ENCODE results near the gene ULK2.
A peak's percentile ranks its signal among the peaks of the same experiment; 100 is the strongest.
"Not testable (repeated sequence)": the region's sequence is repeated elsewhere in the genome, so short reads cannot be mapped to it uniquely, and the experiment has no call there.

Gene ULK2

DNA sequence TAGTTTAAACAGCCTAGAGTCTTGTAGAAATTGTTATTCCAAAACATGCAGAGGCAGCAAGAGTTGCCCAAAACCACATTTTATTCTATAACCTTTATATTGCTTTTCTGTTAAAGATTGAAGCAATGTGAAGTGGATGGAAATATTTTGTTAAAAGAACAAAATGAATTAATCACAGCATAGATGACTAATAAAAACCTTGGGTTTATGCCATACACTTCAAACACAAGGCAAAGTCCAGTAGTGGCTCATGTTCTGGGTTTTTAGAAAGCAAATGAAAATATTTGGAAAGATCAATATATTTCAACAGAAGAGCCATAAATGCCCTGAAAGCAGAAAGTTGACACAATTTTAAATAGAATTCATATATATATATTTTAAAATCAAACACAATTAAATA is 36.7 kb upstream of the ULK2 start:
- TF ChIP-seq, protein P1, sequence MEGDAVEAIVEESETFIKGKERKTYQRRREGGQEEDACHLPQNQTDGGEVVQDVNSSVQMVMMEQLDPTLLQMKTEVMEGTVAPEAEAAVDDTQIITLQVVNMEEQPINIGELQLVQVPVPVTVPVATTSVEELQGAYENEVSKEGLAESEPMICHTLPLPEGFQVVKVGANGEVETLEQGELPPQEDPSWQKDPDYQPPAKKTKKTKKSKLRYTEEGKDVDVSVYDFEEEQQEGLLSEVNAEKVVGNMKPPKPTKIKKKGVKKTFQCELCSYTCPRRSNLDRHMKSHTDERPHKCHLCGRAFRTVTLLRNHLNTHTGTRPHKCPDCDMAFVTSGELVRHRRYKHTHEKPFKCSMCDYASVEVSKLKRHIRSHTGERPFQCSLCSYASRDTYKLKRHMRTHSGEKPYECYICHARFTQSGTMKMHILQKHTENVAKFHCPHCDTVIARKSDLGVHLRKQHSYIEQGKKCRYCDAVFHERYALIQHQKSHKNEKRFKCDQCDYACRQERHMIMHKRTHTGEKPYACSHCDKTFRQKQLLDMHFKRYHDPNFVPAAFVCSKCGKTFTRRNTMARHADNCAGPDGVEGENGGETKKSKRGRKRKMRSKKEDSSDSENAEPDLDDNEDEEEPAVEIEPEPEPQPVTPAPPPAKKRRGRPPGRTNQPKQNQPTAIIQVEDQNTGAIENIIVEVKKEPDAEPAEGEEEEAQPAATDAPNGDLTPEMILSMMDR (IDR thresholded peaks at IDR 0.05; ENCODE audit: low read depth, low read length) = no peak
- no peak overlapping the region for H3K4me3 ChIP-seq (ENCODE audit: low read depth, low read length)
- in situ Hi-C loops (cut with HindIII; ENCODE audit: low sequenced_read_pairs) = no loop called here
- peak; percentile 39 for DNase-seq (ENCODE audit: low read depth, low spot score)

GRCh38 chr17:19900809-19901208 is 33.1 kb upstream of the ULK2 start:
- in situ Hi-C loops (cut with HindIII; ENCODE audit: low sequenced_read_pairs) = no loop called here
- TF ChIP-seq, protein P1 (IDR thresholded peaks at IDR 0.05; ENCODE audit: low read depth, low read length) = no peak
- no peak overlapping the region for H3K4me3 ChIP-seq (ENCODE audit: low read depth, low read length)
- no peak for DNase-seq (ENCODE audit: low read depth, low spot score)

GRCh38 chr17:19897903-19898302 is 30.2 kb upstream of the ULK2 start:
- in situ Hi-C loops (cut with HindIII; ENCODE audit: low sequenced_read_pairs) = no loop called here
- TF ChIP-seq, protein P1 (IDR thresholded peaks at IDR 0.05; ENCODE audit: low read depth, low read length) = no peak
- peak; percentile 68 for DNase-seq (ENCODE audit: low read depth, low spot score)

DNA sequence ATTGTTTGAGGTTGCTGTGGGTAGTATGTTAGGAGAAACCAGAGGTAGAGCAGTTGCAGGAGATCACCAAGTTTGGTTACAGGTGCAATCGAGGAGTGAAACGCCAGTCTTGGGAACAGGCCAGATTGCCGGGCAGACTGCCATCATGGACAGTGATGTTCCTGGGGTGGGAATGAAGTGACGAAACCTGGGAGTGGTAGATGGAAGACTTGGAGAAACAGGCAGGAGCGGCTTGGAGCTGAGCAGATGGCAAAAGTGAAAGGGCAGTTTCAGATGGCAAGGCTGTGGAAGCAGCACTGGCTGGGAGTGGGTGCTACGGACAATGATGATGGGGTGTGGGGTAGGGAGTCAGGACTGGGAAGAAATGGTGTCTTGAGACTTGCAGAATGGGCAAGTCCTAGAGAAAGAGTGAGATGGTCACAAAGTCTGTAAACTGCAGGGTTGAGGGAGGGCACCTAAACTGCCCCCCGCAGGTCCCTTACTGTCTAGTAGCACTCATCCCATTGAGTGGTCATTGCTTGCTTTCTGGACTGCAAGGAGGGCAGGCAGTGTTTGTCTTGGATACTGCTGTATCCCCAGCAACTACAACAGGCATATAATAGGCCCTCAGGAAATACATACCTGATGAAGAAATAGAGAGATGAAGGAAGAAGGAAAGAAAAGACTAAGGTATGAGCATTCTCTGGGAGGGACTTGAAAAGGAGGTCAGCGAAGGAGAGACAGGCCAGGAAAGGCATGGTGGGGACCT is 29.5 kb upstream of the ULK2 start:
- in situ Hi-C loops (cut with HindIII; ENCODE audit: low sequenced_read_pairs) = no loop called here

More at GRCh38 chr17:19897903-19898302, 30.2 kb upstream of the ULK2 start:
- no peak overlapping the region for H3K4me3 ChIP-seq (ENCODE audit: low read depth, low read length)

DNA sequence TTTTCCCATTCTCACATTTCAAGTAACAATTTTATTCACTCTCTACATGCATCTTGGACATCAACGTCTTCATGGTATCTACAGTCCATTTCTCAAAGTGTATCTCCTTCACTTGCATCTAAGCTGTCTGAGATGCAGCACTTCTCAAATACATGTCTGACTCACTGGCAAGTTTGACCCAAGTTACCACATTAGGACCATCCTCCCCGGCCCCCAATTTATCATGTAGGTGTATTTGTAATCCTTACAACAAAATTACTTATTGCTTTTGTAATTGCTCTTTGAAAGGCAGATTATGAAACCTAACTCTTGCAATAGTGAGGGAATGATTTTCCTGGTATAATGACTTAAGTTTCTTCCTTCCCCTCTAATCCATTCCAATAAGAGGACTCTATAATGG is 28.9 kb upstream of the ULK2 start:
- TF ChIP-seq, protein P1 (IDR thresholded peaks at IDR 0.05; ENCODE audit: low read depth, low read length) = no peak
- no peak for DNase-seq (ENCODE audit: low read depth, low spot score)
- no peak overlapping the region for H3K4me3 ChIP-seq (ENCODE audit: low read depth, low read length)
- in situ Hi-C loops (cut with HindIII; ENCODE audit: low sequenced_read_pairs) = no loop called here

More for the DNA sequence above, 29.5 kb upstream of the ULK2 start:
- H3K4me3 ChIP-seq (ENCODE audit: low read depth, low read length) = no peak overlapping the region
- no peak for DNase-seq (ENCODE audit: low read depth, low spot score)
- TF ChIP-seq, protein P1 (IDR thresholded peaks at IDR 0.05; ENCODE audit: low read depth, low read length) = no peak

DNA sequence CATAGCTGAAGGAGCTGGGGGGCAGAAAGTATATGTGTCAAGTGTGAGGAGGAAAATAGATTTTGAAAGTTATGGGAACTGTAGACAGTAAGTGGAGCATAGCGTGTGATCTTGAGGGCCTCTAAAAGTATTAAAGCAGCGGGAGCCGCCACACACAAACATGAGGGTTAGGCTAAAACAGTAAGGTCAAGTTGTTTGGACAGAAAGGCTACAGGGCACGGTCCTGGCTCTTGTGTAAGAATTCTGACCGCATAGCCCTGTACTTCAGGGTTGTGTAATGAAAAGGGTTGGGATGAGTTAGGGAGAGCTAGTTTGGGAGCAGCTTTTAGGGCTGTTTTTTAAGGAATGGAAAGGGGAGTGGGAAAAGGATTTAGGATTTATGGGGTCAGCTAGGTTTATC is 22.8 kb upstream of the ULK2 start:
- DNase-seq (ENCODE audit: low read depth, low spot score); H3K4me3 ChIP-seq (ENCODE audit: low read depth, low read length); in situ Hi-C loops (cut with HindIII; ENCODE audit: low sequenced_read_pairs): not testable (repeated sequence)

DNA sequence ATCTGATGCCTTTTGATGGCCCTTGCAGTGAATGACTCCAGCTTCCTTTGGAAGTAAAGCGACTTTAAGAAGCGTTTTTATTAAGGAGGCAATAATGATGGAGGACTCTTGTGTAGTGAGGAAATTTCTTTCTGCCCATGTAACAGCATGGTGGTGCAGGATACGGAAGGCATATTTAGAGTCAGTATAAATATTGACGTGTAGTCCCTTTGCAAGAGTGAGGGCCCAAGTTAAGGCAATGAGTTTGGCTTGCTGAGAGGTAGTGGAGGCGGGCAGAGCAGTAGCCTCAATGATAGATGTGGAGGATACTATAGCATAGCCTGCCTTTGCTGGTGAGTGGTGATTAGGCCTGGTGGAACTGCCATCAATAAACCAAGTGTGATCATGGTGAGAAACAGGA is 22.3 kb upstream of the ULK2 start:
- H3K4me3 ChIP-seq (ENCODE audit: low read depth, low read length); DNase-seq (ENCODE audit: low read depth, low spot score); in situ Hi-C loops (cut with HindIII; ENCODE audit: low sequenced_read_pairs): not testable (repeated sequence)

Measured in astrocyte of the spinal cord (primary cell).